GM19438 (cell line): ENCODE measurements around the gene FCRL1.
A peak's percentile ranks its signal among the peaks of the same experiment; 100 is the strongest.

Source experiments
- ATAC-seq: cut with Tn5 transposase; IDR thresholded peaks from one replicate; pipeline ENCODE4 v1.9.1; 2021; ENCODE audit warnings: low read depth; ENCODE audit not compliant: unreplicated experiment

The FCRL1 gene, protein sequence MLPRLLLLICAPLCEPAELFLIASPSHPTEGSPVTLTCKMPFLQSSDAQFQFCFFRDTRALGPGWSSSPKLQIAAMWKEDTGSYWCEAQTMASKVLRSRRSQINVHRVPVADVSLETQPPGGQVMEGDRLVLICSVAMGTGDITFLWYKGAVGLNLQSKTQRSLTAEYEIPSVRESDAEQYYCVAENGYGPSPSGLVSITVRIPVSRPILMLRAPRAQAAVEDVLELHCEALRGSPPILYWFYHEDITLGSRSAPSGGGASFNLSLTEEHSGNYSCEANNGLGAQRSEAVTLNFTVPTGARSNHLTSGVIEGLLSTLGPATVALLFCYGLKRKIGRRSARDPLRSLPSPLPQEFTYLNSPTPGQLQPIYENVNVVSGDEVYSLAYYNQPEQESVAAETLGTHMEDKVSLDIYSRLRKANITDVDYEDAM

DNA sequence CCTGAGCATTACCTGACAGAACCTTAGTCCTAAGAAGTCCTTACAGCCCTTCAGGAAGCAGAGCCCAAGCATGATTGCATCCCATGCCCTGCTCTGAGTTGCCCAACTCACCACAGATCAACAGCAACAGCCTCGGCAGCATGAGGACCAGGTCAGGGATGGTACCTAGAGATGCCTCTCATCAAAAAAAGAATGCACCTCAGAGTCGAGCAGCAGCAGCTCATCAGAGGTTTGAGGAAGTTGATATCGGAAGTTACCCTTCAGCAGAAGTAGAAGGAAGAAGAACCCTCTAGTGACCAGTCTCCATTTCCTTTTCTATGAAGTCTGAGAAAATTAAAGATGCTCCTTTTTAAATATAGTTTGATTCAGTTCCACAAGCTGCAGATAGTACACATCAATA lies at the start of gene FCRL1:
Gene FCRL1, minus strand, starts transcription at position 225 of the 400 bp plus-strand sequence. Its CDS starts 83 bp downstream, at position 142.
- no peak for ATAC-seq

DNA sequence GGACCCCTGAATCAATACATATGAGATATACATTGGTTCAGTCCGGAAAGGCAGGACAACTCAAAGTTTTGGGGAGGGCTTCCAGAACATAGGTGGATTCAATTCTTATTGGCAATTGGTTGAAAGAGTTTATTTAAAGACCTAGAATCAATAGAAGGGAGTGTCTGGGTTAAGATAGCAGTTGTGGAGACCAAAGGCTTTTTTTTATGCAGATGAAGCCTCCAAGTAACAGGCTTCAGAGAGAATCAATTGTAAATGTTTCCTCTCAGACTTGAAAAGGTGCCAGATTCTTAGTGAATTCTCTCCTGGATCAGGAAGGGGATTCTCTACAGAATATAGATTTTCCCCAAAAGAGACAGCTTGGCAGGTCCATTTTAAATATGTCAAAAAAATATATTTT lies 48.7 kb upstream of the FCRL1 start:
- no peak for ATAC-seq

DNA sequence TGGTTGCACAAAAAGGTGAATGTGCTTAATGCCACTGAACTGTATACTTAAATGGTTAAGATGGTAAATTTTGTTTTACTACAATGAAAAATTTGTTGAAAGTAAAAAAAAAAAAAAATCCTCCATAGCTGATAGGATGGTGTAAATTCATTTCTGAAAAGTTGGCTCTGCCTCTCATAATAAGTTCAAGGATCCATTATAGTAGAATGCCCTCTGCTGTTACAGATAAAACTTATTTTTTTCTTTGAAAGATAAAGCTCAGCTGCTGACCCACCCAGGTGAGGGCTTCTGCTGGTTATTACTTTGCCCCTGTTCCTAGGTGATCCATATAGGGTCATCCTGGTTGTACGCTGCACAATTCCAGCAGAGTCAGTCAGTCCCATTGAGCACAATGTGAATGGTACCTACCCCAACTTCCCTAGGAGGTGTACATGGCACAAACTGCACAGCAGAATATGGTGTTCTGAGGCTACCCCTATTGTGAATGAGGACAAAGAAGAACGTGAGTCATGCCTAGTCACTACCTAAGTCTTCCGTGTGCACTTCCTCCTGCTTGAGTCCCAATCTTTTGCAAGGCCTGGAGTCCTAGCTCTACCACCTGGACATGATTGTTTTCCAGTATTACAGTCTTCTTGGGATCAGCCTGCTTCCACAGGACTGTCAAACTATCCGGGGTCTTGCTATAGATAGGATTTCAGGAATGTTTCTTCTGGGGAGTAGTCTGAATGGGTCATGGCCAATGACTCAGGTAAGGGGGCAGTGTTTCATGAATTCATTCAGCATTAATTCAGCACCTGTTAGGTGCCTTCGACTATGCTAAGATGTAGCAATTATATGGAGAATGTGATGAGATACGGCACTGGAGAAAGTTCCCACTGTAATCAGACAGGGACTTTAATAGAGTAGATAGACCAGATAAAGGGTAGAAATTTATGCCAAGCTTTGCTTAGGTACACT lies 42.5 kb upstream of the FCRL1 start:
- ATAC-seq, result no peak

DNA sequence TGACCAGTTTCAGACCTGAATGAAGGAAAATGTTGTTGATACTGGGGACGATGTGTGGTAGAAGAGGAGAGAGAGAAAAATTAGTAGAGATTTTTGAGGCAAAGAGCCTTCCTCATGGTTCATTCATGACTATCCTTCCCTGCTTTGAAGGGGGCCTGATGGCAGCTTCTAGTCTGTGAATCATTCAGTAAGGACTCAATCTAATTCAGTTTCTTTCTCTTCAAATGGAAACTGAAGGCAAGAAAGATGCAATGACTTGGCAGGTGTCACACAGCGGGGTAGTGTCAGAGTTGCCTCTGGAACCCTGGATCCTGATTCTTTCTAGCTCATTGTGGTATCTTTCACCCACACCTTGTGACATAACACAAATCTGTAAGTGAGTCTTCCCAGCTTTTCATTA lies 36.6 kb upstream of the FCRL1 start:
- no peak for ATAC-seq

DNA sequence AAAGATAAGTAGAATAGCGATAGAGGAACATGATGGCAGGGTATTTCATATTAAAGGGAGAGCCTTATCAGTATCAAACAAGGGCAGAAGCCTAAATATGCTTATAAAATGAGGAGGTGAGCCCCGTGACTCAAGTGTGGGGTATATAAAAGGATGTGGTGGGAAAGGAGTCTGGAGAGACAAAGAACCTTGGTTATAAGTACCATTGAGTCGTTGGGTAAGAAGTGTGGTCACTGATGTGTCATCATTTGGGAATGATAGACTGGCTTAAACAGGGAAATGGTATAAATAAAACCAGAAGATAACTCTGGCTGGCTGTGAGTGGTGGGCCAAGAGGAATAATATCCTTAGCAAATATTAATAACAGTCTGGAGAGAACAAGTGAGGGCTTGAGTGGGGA lies 32.6 kb upstream of the FCRL1 start:
- no peak for ATAC-seq

DNA sequence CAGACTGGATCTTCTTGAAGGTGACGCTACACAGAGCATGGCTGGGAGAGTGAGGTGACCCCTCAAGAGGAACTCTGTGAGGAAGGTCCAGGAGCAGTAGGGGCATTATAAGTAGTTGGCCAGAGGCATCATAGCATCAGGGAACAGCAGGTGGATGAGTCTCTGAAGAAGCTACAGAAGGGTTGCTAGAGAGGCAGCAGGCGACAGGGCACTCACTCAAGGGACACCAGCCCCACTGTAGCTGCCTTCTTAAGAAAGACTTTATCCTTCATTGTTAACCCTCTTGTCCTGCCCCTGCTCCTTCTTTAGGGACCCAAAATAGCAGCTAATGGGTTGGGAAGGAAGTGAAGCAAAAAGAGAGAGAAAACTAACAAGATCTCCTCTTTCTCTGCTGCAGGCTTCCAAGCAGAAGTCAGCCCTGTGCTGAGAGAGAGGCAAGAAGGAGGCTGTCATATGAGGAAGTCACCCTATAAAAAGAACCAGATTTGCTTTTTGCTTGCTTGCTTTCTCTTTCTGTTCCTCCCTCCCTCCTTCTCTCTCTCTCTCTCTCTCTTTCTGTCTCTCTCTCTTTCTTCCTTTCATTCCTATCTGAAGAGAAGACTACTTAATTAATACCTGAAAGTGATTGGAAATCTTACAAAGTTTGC lies 29.4 kb upstream of the FCRL1 start:
- no peak for ATAC-seq

DNA sequence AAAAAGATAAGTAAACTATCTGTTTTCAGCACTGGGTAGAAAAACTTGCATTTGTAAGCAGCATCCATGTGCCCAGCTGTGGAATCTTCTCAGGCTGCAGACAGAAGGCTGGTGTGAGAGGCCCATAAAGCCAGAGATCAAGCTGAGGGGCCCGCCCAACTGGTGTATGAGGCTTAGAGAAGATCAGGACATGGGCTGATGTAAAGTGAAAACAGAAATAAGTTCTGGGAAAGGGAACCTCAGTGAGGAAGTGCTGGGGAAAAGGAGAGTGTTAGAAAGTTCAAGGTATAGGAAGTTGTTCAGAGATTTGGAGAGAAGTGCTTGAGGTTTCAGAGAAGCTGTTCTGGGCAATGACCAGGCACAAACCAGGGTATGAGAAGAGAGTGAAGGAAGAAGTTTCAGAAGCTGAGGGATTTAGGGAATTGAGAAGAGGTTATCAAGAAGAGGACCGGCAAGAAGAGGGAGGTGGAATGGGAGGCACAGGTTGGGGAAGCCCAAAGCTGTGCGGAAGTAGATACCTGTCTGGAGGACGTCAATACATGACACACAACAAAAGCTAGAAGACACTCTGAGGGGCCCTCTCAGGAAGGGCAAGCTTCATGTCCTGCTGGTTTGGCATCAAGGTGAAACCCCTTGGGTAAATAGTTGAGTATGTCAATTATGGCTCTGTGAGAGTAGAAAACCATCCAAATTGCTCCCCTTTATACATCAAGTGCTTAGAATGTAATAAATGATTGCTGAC lies 24.3 kb upstream of the FCRL1 start:
- no peak for ATAC-seq

DNA sequence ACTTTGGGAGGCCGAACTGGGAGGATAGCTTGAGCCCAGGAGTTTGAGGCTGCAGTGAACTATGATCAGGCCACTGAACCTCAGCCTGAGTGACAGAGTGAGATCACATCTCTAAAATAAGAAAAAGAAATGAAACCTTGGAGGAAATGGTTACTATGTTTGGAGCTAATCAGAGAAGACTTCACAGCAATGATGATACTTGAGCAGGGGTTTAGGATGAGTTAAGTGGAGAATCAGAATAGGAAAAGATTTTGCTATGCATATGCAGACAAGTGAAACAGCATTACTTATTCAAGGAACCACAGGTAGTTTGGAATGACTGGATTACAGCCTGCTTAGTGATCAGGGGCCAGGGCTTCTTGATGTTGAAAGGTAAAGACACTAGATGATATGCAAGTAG lies 23.0 kb upstream of the FCRL1 start:
- ATAC-seq, result no peak

DNA sequence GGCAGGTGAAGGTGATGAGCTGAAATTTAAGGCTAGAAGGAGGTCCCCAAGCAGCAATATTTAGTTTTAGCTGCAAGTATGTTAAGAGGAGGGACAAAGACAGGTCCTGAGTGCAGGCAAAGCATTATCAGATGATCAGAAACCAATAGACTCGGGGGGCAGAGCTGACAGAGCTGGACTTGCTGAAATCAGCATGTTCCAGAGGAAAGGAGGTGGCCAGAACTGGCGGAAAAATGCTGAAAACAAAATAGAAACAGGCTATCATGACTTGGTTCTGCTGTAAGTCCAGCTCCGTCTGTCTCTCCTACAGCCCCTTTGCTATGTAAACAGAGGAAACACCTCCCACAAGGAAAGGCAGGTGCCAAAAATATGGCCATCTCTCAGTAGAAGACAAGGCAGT lies 21.8 kb upstream of the FCRL1 start, which contains the start of gene CD5L:
Gene CD5L, minus strand, starts transcription at position 101 of the 400 bp plus-strand sequence. CDS start 107 bp downstream, outside the sequence.
- no peak for ATAC-seq

DNA sequence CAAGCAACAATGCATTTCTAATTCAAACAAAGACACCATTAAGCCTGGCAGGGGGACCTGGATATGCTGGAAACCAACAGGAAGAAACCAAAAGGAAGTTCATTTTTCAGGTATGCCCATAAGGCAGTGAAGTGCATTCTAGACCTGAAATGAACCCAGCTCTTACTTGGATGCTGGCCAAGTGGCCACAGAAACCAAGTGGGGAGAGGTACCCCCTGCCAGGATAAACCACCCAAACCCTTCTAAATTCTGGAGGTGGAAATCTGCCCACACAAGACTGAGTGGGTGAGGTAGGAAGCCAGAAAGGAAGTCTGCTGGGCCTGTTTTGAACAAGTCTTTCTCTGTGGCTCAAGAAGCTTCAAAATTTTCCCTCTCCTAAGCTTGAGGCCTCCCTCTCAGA lies 19.0 kb upstream of the FCRL1 start:
- no peak for ATAC-seq

DNA sequence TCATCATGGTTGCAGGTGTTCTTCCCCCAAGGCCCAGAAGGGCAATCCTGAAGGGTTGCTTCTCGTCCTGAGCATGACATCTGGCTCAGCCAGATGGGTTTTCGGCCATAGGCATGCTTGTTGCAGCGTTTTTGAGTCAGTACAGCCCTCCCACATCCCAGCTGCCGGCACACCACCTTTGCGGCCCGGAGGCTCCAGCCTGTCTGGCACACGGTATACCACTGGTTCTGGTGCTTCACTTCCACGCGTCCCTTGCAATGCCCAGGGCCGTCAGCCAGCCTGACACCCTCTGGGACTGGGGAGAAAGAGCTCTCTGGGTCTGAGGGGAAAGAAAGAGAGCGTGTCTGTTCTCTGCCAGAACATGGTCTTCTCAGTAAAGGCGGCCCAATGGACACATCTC lies 14.5 kb upstream of the FCRL1 start:
- no peak for ATAC-seq

DNA sequence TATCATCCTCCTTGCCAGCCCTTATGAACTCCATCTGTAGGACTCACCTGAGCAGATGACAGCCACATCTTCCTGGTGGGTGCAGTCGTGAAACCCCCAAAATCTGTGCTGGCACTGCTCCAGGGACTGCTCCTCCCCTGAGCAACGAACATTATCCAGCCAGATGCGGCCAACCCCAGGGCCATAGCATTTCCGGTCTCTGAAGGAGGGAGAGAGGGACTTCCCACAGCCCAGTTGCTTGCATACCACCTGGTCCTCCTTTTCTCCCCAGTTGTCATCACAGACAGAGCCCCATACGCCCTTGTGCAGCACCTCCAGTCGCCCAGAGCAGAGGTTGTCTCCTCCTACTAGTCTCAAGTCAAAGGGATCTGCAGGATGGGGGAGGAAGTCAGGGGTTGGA lies 13.2 kb upstream of the FCRL1 start:
- ATAC-seq, result no peak

DNA sequence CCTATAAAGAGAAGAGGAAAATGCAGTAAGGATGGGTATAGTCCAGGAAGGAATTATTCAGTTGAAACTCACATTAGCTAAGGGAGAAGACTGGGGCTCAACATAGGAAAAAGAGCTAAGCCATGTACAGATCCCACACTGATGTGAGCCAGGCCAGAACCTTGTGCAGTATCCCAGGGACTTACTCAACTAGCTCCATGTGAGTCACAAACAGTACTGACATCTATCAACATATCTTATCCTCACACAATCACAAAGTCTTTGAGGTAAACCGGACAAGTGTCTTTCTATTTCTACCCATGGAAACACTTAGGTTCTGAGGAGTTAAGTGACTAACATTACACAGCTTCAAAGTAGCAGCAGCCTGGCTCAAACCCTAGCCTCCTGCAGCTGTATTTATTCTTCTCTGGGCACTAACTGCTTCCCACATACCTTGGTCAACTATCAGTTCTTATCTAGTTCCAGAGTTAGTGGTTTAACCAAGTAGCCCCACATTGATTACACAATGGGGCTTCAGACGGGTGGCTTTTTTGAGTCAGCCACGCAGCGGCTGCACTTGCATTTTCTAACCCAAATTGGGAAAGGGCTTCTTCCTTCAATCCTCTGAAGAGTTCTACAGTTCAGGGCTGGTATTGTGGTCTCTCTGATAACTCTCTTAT lies 12.2 kb upstream of the FCRL1 start:
- ATAC-seq, result no peak

DNA sequence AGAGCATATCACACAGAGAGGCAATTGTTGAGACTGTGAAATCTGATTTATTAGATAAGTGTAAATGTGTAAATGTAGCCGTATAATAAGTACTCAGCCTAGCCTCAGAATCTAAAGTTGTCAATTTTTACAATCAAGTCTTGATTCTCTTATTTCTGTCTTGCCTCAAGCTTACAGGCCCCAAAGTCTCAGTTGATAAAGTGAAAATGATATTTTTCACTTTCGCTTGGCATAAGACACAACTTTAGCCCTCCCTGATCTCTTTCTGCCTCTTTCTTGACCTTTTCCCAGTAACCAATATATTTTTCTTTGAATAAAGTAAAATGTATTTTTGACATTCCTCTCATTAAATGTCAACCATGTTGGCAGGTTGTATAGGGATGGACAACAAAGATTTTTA lies 11.0 kb upstream of the FCRL1 start:
- ATAC-seq, result no peak

DNA sequence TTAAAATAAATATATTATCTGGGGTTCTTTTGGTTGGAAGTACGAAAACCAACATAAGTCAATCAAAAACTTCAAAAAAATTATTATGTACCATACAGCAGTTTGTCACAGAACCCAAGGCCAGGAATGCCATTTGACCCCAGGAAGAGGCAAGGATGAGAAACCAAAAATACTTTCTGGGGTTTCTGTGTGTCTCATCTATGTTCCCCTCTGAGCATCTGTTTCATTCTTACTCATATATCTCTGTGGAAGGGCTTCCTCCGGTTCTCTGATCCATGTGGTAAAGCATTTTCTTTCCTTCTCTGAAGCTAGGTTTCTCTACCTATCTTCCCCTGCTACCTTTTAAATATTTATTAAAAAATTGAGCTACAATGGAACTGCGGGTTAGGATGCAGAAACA lies 9.8 kb upstream of the FCRL1 start:
- ATAC-seq, result peak; percentile 43

DNA sequence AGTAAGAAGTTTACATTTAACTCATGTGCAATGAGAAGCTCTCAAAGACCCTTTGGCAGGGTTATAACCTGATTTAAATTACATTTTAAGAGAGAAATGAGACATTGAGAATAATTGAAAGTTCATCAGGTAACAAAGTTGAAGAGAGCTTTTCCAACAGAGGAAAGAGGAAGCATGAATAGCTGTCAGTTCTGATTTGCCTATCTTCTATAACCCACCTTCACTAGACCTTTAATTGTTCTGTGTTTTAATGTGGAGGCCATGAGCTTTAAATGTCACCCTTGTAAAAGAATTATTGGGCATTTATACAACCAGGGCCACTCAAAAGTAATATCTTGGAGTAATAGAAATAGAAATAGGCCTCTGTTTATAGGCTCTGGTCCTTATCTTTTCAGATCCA lies 9.3 kb upstream of the FCRL1 start:
- no peak for ATAC-seq

DNA sequence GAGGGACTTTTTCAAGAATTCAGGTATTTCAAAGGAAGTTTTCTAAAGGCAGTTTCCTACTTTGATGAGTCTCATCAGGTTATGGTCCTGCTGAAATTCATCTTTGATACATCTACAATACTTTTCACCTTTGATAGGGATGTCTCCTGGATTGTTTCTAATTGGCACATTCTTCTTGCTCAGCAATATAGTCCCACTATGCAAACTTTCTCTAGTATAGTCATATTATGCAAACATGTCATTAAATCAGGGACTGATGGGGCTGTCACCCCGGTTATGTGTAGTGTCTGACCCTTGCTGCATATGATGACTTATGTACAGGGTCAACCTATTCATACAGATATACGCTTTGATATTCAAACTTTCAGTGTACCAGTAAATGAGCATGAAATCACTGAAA lies 379 bp upstream of the FCRL1 start:
- no peak for ATAC-seq

DNA sequence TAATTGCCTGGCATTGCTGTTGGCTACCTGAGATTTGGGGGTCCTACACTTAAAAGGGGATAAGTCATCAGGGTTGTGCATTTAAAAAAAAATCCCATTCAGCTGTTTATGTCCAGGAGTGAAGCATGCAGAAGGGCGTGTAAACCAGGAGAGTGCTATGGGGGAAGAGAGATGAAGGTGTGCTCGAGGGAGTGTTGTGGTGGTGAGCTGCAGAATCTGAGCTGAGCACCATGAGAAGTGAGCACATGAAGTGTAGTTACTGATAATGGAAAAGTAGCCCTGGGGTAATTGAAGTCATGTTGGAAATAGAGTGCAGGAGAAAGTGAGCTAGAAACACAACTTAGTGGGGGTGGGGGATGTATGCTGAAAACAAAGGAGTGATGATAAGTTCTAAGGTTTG lies 705 bp downstream of the FCRL1 start:
- ATAC-seq, result no peak

DNA sequence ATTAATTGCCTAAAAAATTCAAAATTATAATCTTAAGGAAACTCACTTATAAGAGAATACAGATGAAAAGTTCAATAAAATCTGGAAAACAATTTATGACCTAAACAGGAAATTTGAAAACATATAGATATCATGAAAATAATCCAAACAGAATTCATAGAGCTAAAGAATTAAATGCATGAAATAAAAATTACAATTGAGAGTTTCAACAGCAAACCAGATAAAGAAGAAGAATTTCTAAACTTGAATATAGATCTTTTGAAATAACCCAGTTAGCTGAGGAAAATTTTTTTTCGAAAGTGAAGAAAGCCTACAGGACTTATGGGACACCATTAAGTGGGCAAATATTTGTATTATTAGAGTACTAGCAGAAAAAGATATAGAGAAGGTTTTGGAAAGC lies 6.7 kb downstream of the FCRL1 start:
- ATAC-seq, result no peak
